Activated CD8-positive, alpha-beta T cell treated with anti-CD3 and anti-CD28 coated beads, Interleukin-2, amount 10 ng/mL, durations not matched to agents 7 days and 5 days (primary cell): Measurements from ENCODE around the gene MORN5. TPM values are rescaled to one million over a fixed set of nuclear protein-coding genes. Genes with fewer than 3 reads are reported as not detected.

Experiments
- ATAC-seq: fragments of 150-1000 bp; cut with Tn5 transposase; one replicate; pipeline ENCODE4 v1.10.0; 2021; ENCODE audit warnings: moderate library complexity
- CTCF ChIA-PET: fragments of 350-600 bp; sonication (Branson Sonifier 250); formaldehyde crosslinking; loops from one replicate; lab custom pipeline; 2021; ENCODE audit warnings: antibody characterized with exemption; lab: Charles Lee
- POLR2A ChIA-PET: fragments of 350-600 bp; sonication (Branson Sonifier 250); formaldehyde crosslinking; loops from one replicate; lab custom pipeline; 2021; ENCODE audit warnings: antibody characterized with exemption; lab: Charles Lee
- DNase-seq: peaks from one replicate; pipeline ENCODE4 v3.0.0-alpha.2; 2020
- H3K27ac Mint-ChIP-seq: one replicate; pipeline ENCODE4 v1.8.0; 2021; ENCODE audit warnings: mild to moderate bottlenecking, mixed read lengths
- H3K27me3 Mint-ChIP-seq: one replicate; pipeline ENCODE4 v1.8.0; 2021; ENCODE audit warnings: low read depth, mixed read lengths
- H3K36me3 Mint-ChIP-seq: one replicate; pipeline ENCODE4 v1.8.0; 2021; ENCODE audit warnings: low read depth, mixed read lengths
- H3K4me1 Mint-ChIP-seq: one replicate; pipeline ENCODE4 v1.8.0; 2021; ENCODE audit warnings: low read depth, mixed read lengths
- H3K4me3 Mint-ChIP-seq: one replicate; pipeline ENCODE4 v1.8.0; 2021; ENCODE audit warnings: mild to moderate bottlenecking, mixed read lengths
- H3K9me3 Mint-ChIP-seq: one replicate; pipeline ENCODE4 v1.8.0; 2022; ENCODE audit warnings: mixed read lengths; ENCODE audit not compliant: insufficient read depth
- total RNA-seq, 2 experiments: library from RNA; stranded (reverse); gene quantifications; one replicate each; pipeline ENCODE4 v1.2.3, GENCODE V29; 2021

MORN5 gene
- total RNA-seq, 2 experiments from 2014 or later: not detected

GRCh38 chr9:122145592-122145863 lies 14.2 kb upstream of the MORN5 start:
- ChIA-PET CTCF (interaction anchor here (0.8 to 2.8 kb wide), 8 partner anchors 9 to 205 kb away, joined by 3 to 36 read pairs (median 8); no protein-coding TSS in a partner anchor), POLR2A (no interaction called here)
- Mint-ChIP-seq H3K9me3 (no peaks in the 10 kb centered on the region), H3K36me3 (peaks cover 32% of the 10 kb centered on the region), H3K4me1 (peaks cover 2% of the 10 kb centered on the region), H3K27ac (no peak overlapping the region), H3K4me3 (no peak overlapping the region), H3K27me3 (no peaks in the 10 kb centered on the region)
- no peak for ATAC-seq
- DNase-seq: no peak

GRCh38 chr9:122151267-122151828 lies 8.4 kb upstream of the MORN5 start:
- ChIA-PET POLR2A (no interaction called here), CTCF (interaction anchor here (1.0 to 1.2 kb wide), 3 partner anchors 22 to 52 kb away, joined by 3 to 7 read pairs (median 3); no protein-coding TSS in a partner anchor)
- H3K9me3 Mint-ChIP-seq: no peaks in the 10 kb centered on the region
- no peak overlapping the region for H3K4me3 Mint-ChIP-seq
- H3K4me1 Mint-ChIP-seq: no peaks in the 10 kb centered on the region
- ATAC-seq (no peak), DNase-seq (no peak)
- no peaks in the 10 kb centered on the region for H3K27me3 Mint-ChIP-seq
- peaks cover 18% of the 10 kb centered on the region for H3K36me3 Mint-ChIP-seq
- no peak overlapping the region for H3K27ac Mint-ChIP-seq

- DNase-seq (no peak), ATAC-seq (no peak)
- peaks cover 19% of the 10 kb centered on the region for H3K4me1 Mint-ChIP-seq
- peaks cover 4% of the 10 kb centered on the region for H3K27me3 Mint-ChIP-seq
- H3K36me3 Mint-ChIP-seq: peaks cover 8% of the 10 kb centered on the region
- POLR2A ChIA-PET: no interaction called here
- CTCF ChIA-PET: interaction anchor here (0.8 to 1.1 kb wide), 2 partner anchors 31 to 57 kb away, joined by 3 to 4 read pairs; no protein-coding TSS in a partner anchor
- H3K4me3 Mint-ChIP-seq: no peak overlapping the region
- H3K27ac Mint-ChIP-seq: no peak overlapping the region
- no peaks in the 10 kb centered on the region for H3K9me3 Mint-ChIP-seq
These were observed 3.9 kb upstream of the MORN5 start for GRCh38 chr9:122155796-122156195.

- H3K4me1 Mint-ChIP-seq: peaks cover 19% of the 10 kb centered on the region
- no peak overlapping the region for H3K27ac Mint-ChIP-seq
- peak; percentile 45 for DNase-seq
- peaks cover 6% of the 10 kb centered on the region for H3K9me3 Mint-ChIP-seq
- peak overlapping the region; percentile 40 for H3K4me3 Mint-ChIP-seq
- ChIA-PET CTCF (interaction anchor here (1.2 to 3.0 kb wide), 7 partner anchors 13 to 154 kb away, joined by 4 to 12 read pairs (median 9); partner anchors contain the start of genes MRRF and RBM18), POLR2A (interaction anchor here (0.9 kb wide), 1 partner anchor 747 kb away, joined by 3 read pairs; the partner anchor contains the start of gene RC3H2)
- ATAC-seq: no peak
- H3K27me3 Mint-ChIP-seq: peaks cover 10% of the 10 kb centered on the region
- peaks cover 4% of the 10 kb centered on the region for H3K36me3 Mint-ChIP-seq
These were observed 1.5 kb upstream of the MORN5 start for GRCh38 chr9:122158202-122158601.

GRCh38 chr9:122159925-122160246 lies 178 bp downstream of the MORN5 start:
- peaks cover 19% of the 10 kb centered on the region for H3K4me1 Mint-ChIP-seq
- ChIA-PET POLR2A (interaction anchor here (1.7 kb wide), 1 partner anchor 105 kb away, joined by 5 read pairs; the partner anchor contains the start of genes MRRF and RBM18), CTCF (interaction anchor here (2.1 to 2.7 kb wide), 3 partner anchors 34 to 61 kb away, joined by 6 to 11 read pairs (median 9); no protein-coding TSS in a partner anchor)
- H3K27ac Mint-ChIP-seq: peak overlapping the region; percentile 94
- DNase-seq (no peak), ATAC-seq (no peak)
- peak overlapping the region; percentile 98 for H3K4me3 Mint-ChIP-seq
- H3K27me3 Mint-ChIP-seq: peaks cover 18% of the 10 kb centered on the region
- H3K9me3 Mint-ChIP-seq: peaks cover 6% of the 10 kb centered on the region
- H3K36me3 Mint-ChIP-seq: peaks cover 4% of the 10 kb centered on the region

- H3K27me3 Mint-ChIP-seq: peaks cover 25% of the 10 kb centered on the region
- peaks cover 19% of the 10 kb centered on the region for H3K4me1 Mint-ChIP-seq
- ATAC-seq (no peak), DNase-seq (no peak)
- CTCF ChIA-PET: no interaction called here
- no peak overlapping the region for H3K27ac Mint-ChIP-seq
- no peak overlapping the region for H3K4me3 Mint-ChIP-seq
- peaks cover 4% of the 10 kb centered on the region for H3K36me3 Mint-ChIP-seq
- POLR2A ChIA-PET: no interaction called here
- H3K9me3 Mint-ChIP-seq: peaks cover 6% of the 10 kb centered on the region
These were observed 2.7 kb downstream of the MORN5 start for GRCh38 chr9:122162415-122162814.

- Mint-ChIP-seq H3K36me3 (peaks cover 2% of the 10 kb centered on the region), H3K27me3 (peaks cover 27% of the 10 kb centered on the region), H3K27ac (no peak overlapping the region), H3K4me1 (peaks cover 10% of the 10 kb centered on the region), H3K4me3 (no peak overlapping the region), H3K9me3 (peaks cover 6% of the 10 kb centered on the region)
- ATAC-seq (no peak), DNase-seq (no peak)
- ChIA-PET CTCF (no interaction called here), POLR2A (no interaction called here)
These were observed 4.6 kb downstream of the MORN5 start for GRCh38 chr9:122164286-122164685.

- ChIA-PET CTCF (no interaction called here), POLR2A (no interaction called here)
- DNase-seq (no peak), ATAC-seq (no peak)
- H3K4me1 Mint-ChIP-seq: no peaks in the 10 kb centered on the region
- no peaks in the 10 kb centered on the region for H3K9me3 Mint-ChIP-seq
- H3K4me3 Mint-ChIP-seq: no peak overlapping the region
- H3K27ac Mint-ChIP-seq: no peak overlapping the region
- no peaks in the 10 kb centered on the region for H3K36me3 Mint-ChIP-seq
- H3K27me3 Mint-ChIP-seq: peaks cover 31% of the 10 kb centered on the region
These were observed 8.6 kb downstream of the MORN5 start for GRCh38 chr9:122168356-122168755.

GRCh38 chr9:122172131-122172530 lies 12.4 kb downstream of the MORN5 start:
- no peak overlapping the region for H3K27ac Mint-ChIP-seq
- no peak overlapping the region for H3K4me3 Mint-ChIP-seq
- no peaks in the 10 kb centered on the region for H3K36me3 Mint-ChIP-seq
- H3K4me1 Mint-ChIP-seq: no peaks in the 10 kb centered on the region
- ChIA-PET CTCF (interaction anchor here (1.3 to 1.4 kb wide), 3 partner anchors 21 to 73 kb away, joined by 3 to 5 read pairs (median 3); no protein-coding TSS in a partner anchor), POLR2A (no interaction called here)
- H3K27me3 Mint-ChIP-seq: peaks cover 18% of the 10 kb centered on the region
- no peaks in the 10 kb centered on the region for H3K9me3 Mint-ChIP-seq
- DNase-seq: no peak
- ATAC-seq: no peak

- H3K9me3 Mint-ChIP-seq: no peaks in the 10 kb centered on the region
- no peak overlapping the region for H3K27ac Mint-ChIP-seq
- DNase-seq: no peak
- no peaks in the 10 kb centered on the region for H3K4me1 Mint-ChIP-seq
- ChIA-PET POLR2A (no interaction called here), CTCF (interaction anchor here (1.1 to 1.3 kb wide), 2 partner anchors 23 to 49 kb away, joined by 3 to 4 read pairs; no protein-coding TSS in a partner anchor)
- no peaks in the 10 kb centered on the region for H3K36me3 Mint-ChIP-seq
- H3K27me3 Mint-ChIP-seq: peaks cover 16% of the 10 kb centered on the region
- no peak for ATAC-seq
- H3K4me3 Mint-ChIP-seq: no peak overlapping the region
These were observed 14.0 kb downstream of the MORN5 start for GRCh38 chr9:122173670-122174069.

- CTCF ChIA-PET: no interaction called here
- peaks cover 13% of the 10 kb centered on the region for H3K27me3 Mint-ChIP-seq
These were observed 17.2 kb downstream of the MORN5 start for GRCh38 chr9:122176916-122177315.

GRCh38 chr9:122179054-122179689 lies 19.5 kb downstream of the MORN5 start:
- ChIA-PET CTCF (no interaction called here), POLR2A (no interaction called here)
- DNase-seq: no peak
- H3K27me3 Mint-ChIP-seq: peaks cover 7% of the 10 kb centered on the region
- ATAC-seq: no peak
- H3K9me3 Mint-ChIP-seq: no peaks in the 10 kb centered on the region
- no peak overlapping the region for H3K4me3 Mint-ChIP-seq
- H3K27ac Mint-ChIP-seq: no peak overlapping the region
- H3K4me1 Mint-ChIP-seq: no peaks in the 10 kb centered on the region
- no peaks in the 10 kb centered on the region for H3K36me3 Mint-ChIP-seq

More at GRCh38 chr9:122176916-122177315, 17.2 kb downstream of the MORN5 start:
- Mint-ChIP-seq H3K27ac (no peak overlapping the region), H3K4me3 (no peak overlapping the region), H3K4me1 (no peaks in the 10 kb centered on the region), H3K9me3 (no peaks in the 10 kb centered on the region), H3K36me3 (no peaks in the 10 kb centered on the region)
- no peak for ATAC-seq
- no peak for DNase-seq
- POLR2A ChIA-PET: no interaction called here
